ENCODE data around the gene RRAGB.
"Not testable (repeated sequence)": the region's sequence is repeated elsewhere in the genome, so short reads cannot be mapped to it uniquely, and the experiment has no call there.

DNA sequence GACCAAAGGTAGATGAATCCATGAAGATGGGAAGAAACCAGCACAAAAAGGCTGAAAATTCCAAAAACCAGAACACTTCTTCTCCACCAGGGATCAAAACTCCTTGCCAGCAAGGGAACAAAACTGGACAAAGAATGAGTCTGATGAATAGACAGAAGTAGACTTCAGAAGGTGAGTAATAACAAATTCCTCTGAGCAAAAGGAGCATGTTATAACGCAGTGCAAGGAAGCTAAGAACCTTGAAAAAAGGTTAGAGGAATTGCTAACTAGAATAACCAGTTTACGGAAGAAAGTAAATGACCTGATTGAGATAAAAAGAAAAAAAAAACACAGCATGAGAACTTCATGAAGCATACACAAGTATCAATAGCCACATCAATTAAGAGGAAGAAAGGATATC is 14.1 kb upstream of the RRAGB start:
- TF ChIP-seq, protein P1, sequence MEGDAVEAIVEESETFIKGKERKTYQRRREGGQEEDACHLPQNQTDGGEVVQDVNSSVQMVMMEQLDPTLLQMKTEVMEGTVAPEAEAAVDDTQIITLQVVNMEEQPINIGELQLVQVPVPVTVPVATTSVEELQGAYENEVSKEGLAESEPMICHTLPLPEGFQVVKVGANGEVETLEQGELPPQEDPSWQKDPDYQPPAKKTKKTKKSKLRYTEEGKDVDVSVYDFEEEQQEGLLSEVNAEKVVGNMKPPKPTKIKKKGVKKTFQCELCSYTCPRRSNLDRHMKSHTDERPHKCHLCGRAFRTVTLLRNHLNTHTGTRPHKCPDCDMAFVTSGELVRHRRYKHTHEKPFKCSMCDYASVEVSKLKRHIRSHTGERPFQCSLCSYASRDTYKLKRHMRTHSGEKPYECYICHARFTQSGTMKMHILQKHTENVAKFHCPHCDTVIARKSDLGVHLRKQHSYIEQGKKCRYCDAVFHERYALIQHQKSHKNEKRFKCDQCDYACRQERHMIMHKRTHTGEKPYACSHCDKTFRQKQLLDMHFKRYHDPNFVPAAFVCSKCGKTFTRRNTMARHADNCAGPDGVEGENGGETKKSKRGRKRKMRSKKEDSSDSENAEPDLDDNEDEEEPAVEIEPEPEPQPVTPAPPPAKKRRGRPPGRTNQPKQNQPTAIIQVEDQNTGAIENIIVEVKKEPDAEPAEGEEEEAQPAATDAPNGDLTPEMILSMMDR (IDR thresholded peaks at IDR 0.05; ENCODE audit: low read length), result not testable (repeated sequence)
- TF ChIP-seq EZH2 (optimal IDR thresholded peaks at IDR 0.05; ENCODE audit: low read depth, low read length), result not testable (repeated sequence)
